Measurements from ENCODE around the gene SURF6.
A peak's percentile ranks its signal among the peaks of the same experiment; 100 is the strongest.
"Not testable (repeated sequence)": the region's sequence is repeated elsewhere in the genome, so short reads cannot be mapped to it uniquely, and the experiment has no call there.

The SURF6 gene

DNA sequence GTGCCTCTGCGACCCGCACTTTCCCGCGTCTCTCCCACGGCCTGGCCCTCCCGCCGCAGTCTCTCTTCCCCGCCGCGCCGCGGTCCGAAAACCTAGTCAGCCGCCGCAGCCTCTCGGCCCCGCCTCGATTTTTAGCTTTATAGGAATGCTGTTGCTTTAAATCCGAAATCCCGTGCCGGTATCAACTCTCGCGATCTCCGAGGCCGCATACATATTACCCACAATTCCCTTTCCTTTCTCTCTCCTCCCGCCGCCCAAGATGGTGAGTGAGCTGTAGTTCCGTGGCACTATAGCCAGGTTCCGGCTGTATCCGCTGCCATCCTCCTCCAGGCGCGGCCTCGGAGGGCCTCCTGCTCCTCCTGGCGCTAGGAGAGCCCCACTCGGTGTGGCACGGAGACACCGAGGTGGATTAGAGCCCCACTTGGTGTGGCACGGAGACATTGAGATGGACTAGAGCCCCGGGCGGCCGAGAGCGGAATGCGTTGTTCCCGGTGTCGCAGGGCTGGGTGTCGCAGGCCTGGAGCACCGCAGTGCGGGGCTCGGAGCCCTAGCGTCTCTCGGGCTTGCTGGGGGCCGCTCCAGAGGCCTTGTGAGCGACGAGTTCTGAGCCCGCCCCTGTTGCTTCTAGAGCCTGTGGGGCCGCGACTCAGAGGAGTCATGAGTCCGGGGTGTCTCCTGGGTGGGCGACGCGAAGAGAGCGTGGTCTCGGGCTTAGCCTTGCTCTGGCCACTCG, 12.2 kb upstream of the SURF6 start, which contains the start of the genes MED22 and RPL7A:
TSS of gene MED22 (minus strand) at position 147 of the 733 bp plus-strand sequence. CDS start 1,469 bp downstream, outside the sequence.
TSS of gene RPL7A (plus strand) at position 234 of the 733 bp plus-strand sequence. CDS start at position 260, 26 bp downstream.
- peak; percentile 85 for DNase-seq (ENCODE audit: low read depth)

DNA sequence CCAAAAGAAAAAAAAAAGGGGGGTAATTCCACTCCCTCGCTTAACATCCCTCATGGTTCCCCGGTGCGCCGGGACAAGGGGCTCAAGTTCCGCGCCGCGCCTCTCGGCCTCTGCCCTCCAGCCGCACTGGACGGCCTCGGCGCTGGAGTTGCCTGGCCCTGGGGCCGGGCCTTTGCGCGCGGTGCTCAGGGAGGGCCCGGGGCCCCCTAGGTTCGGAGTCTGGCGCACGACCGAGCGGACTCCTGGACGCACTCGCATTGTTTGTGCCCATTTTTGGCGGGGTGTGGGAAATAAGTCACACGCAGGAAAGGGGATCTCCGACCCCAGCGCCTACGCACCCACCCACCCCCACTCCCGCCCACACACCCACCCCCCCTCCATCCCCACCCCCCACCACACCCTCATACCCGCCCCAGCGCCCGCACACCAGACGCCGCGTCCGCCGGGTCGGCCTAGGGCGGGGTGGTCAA, 11.6 kb upstream of the SURF6 start:
- no peak for DNase-seq (ENCODE audit: low read depth)

DNA sequence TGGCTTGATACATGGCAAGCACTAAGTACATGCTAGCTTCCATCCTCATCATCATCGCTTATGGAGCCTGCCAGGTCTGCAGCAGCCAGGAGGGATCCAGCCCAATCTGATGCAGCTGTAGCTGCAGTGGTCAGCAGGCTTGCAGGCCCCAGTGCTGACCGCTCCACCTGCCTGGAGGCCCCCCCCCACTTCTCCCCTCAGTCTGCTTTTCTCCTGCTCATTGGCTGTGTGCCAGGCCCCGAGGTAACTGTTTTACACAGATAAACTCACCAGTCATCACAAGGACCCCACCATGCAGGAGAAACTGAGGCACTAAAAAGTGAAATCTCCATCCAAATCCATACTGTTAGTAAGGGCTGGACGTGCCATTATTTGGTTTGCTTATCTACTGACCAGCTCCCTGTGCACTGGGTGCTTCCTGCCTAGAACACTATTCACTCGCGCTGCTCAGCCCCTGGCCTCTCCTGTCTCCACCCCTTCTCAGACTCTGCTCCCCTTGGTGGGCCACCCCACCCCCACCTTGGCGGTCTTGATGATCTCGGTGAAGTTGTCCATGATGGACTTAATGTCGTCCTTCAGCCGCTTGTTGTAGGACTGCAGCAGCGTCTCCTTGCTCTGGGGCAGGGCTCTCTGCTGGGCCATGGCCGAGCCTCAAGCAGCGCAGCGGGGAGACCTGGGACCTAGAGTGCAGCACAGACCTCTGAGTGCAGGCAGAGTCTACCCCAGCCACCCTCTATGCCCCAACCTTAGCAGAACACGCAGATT, 10.2 kb upstream of the SURF6 start:
- DNase-seq (ENCODE audit: low read depth): no peak

DNA sequence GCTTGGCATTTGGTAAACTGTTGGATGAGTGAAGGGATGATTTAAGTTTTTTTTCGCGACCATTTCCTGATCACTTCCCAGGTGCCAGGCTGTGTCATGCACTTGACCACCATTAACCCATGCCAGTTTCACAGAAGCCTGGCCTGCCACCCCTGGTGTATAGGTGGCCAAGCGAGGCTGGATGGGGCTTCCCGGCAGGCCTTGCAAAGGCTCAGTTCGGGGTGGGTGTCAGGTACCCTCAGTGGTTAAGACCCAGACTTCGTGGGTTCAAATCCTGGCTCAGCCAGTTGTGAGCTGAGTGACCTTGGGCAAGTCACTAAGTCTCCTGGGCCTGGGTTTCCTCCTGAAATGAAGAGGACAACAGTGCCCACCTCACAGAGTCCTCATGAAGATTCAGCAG, 9.6 kb upstream of the SURF6 start:
- DNase-seq (ENCODE audit: low read depth): no peak

DNA sequence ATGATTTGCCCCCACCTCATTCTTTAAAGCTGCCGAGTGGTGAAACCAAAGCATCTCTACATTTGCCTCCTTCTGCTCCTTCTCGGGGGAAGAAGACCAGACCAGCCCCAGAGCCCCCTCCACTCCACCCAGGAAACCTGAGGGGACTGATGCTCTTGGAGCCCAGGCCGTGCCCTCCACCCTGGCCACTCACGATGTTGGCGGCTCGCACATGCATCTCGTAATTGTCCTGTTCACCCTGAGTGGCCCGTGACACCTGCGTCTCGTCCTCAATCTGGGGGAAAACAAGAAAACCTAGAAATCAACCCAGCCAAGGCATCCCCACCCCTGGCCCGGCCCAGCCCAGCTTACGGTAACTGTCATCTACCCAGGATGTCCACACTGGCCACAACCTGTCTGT, 9.0 kb upstream of the SURF6 start:
- DNase-seq (ENCODE audit: low read depth): no peak

DNA sequence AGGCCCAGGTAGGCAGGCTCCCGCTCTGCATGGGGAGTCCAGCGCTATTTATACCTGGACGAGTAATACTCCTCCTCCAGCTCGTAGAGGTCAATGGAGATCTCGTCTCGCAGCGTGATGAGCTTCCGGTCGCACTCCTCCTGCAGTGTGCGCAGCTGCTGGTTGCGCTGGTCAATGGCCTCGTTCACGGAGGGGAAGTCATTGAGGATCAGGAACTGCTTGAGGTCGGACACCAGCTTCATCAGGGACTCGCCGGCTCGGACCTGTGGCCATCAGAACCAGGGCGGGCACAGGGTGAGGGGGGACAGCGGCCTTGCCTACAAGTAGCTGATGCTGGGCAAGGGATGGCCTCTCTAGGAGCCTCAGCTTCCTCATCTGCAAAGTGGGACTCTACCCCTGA, 8.1 kb upstream of the SURF6 start:
- DNase-seq (ENCODE audit: low read depth): no peak

DNA sequence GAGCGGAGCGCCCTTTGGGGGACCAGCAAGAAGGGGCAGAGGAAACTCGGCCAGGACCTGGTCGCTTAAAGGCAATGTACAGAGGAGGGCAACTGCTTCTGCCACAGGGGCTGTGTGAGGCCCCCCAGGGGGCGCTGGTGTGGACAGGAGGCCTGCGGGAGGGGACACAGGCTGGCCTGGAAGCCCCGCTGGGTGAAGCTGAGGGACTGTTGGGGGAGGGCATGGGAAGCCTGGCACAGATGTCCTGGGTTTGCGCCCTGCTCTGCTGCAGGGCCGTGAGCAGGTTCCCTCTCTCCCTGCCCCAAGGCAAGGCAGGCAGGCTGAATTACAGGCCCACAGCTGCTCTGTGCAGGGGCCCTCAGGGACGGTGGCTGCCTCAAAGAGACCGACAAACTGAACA, 6.6 kb upstream of the SURF6 start:
- DNase-seq (ENCODE audit: low read depth): no peak

DNA sequence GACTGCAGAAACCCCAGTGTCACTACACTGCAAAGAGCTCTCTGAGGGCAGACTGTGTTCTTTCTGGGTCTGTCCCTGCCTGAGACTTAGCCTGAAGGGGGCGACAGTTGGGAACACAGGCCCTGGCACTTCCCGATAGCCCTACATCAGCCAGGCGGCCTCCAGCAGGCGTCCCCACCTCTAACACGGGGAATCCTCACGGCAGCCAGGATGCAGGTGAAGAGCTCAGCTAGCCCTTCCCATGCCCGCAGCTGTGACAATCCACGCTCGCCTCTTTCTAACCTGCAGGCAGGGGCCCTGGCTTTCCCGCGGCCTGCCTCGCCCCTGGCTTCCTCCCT, 6.0 kb upstream of the SURF6 start:
- no peak for DNase-seq (ENCODE audit: low read depth)

DNA sequence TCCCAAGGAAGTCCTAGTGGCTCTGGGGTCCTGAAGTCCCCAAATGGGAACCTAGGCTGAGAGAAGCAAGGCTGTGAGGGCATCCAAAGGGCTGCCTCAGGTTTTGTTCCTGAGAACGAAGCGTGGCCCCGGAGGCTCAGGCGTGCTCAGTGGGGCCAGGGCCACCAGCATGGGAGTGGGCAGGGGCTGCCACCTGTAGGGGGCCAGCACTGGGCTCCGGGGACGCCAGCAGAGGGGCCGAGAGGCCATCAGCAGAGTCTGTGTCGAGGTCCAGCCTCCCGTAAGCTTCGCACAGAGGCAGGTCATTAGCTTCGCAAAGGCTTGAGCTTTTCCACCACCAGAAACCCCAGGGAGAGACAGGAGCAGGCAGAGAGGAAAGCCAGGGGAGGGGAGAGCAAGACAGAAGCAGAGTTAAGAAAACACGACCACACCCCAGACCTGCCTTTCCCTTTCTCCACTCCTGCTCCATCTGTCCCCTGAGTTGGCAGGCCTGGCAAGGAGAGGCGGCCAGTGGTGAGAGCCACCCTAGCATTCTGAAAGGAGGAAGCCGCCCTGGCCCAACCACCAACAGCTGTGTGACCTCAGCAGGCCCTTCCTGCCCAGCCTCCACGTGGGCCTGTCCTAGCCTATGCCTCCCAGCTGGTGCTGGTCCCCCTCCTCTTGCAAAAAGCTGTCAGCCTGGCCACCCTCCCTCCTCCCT, 5.5 kb upstream of the SURF6 start:
- no peak for DNase-seq (ENCODE audit: low read depth)

DNA sequence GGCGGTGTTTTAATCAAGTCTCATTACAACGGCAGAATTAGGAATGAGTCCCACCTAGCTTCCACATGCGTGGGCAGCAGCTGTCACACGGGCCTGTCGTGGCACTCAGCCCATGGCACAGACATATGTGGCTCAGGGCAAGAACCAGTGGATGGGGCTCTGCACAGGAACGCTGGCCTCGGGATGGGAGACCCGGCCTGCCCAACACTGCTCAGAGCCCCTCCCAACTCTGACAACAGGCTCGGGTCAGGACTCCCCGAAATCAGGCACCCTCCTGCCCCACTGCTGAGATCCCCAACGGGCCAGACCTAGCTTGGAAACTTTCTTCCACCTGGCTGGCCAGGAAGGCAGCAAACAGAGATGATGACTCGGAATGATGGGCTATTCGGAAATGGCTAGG, 4.9 kb upstream of the SURF6 start:
- no peak for DNase-seq (ENCODE audit: low read depth)

DNA sequence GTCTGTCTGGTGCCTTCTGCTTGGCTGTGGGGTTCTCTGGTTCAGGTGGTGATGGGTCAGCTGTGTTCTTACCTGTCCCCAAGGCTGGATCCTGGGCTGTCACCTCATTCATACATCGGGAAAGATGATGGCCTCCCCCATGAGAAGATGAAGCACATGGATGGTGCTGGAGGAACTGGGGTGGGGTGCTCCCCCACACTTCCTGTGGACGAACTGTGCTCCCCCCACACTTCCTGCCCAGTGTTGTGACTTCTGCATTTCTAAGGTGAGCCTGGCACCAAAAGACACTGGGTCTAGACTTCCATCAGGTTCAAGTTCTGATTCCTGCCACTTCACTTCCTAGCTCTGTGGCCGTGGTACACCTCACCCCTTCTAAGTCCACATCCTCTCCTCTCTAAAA, 4.3 kb upstream of the SURF6 start:
- no peak for DNase-seq (ENCODE audit: low read depth)

DNA sequence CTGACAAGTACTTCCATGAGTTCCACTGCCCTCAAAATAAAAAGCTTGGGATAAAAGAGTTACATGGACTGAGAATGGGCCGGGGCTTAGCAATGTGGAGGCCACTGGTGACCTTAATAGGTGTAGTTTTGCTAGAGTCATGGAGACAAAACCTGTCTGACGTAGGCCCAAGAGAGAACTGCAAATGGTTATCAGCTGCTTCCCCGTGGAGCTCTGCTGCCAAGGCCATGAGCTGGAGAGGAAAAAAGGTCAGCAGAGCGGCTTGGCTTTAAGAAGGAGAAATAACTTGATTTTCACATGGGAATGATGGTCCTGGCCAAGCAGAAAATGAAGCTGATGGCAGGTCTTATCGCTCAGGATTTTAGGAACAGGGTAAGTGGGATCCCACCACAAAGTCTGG, 3.7 kb upstream of the SURF6 start:
- DNase-seq (ENCODE audit: low read depth): no peak

DNA sequence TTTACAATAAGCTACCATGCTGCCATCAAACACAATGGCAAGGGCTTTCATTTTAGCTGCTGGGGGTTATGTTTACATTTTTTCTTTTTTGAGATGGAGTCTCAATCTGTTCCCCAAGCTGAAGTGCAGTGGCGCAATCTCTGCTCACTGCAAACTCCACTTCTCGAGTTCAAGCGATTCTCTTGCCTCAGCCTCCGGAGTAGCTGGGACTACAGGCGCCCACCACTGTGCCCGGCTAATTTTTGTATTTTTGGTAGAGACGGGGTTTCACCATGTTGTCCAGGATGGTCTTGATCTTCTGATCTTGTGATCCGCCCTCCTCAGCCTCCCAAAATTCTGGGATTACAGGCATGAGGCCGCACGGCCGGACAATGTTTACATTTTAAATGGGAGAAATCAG, 1.1 kb downstream of the SURF6 start:
- DNase-seq (ENCODE audit: low read depth): not testable (repeated sequence)

DNA sequence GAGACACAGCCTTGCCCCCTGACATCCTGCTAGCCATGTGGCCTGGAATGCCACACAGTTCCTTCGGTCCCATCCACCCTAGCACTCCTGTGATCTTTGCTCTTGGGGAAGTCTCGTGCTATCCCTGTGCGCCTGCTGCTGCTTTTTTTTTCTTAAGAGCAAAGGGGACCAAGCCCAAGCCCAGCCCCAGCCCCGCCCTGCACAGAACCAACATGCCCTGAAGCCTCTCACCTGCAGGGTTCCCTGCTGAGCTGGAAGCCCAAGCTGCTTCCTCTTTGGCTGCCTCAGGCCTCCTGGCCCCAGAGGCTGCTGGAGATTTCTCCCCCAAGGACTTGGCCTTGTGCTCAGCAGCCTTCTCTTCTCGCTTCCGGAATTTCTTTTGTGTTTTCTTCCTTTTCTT, 1.8 kb downstream of the SURF6 start:
- DNase-seq (ENCODE audit: low read depth): no peak

DNA sequence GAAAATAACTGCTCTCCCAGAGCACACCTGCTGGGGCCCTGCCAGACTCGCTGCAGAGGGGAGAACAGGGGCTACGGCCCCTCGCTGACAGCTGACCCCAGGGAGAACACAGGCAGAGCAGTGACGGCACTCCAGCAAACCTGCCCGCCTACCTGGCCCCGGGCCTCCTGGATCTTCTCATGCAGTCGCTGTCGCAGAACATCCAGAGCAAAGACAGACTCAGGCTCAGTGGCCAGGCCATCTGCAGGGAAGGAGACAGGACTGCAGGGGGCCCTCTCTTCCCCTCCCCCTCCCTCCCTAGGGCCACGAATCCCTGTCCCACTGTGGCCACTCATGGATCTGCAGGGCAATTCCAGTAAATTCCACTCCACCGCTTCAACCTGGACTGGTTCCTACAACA, 2.4 kb downstream of the SURF6 start:
- DNase-seq (ENCODE audit: low read depth): no peak

DNA sequence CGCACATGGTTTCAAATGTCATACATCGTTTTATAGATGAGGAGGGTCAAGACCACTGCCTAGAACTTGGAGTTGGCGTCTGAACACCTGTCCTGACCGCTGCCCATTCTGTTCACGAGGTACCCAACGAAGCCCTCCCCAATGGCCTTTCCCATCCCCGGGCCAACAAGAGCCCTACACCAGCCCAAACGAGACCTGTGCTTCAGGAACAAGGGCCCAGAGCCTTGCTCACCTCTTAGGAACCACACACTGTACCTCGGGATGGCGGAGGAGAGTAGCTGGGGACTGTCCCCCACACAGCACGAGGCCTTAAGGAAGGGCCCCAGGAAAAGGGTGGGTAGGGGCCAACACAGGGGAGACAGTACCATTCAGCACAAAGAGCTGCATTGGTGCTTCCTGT, 3.0 kb downstream of the SURF6 start:
- DNase-seq (ENCODE audit: low read depth): no peak

DNA sequence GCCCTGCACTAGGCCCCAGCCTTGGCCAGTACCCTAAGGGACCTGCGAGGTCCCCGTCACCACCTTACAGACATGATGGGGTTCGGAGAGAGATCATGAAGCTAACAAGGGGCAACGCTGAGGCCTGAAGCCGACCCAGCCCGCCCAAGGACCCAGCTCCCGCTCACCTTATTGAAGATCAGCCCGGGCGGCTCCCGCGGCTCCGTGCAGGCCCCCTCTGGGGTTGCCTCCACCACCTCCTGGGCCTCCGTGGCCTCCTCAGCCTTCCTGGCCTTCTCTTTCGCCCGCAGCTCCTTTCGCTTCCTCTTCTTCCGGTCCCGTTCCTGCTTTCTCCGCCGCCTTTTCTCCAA, 3.6 kb downstream of the SURF6 start:
- DNase-seq (ENCODE audit: low read depth): no peak

DNA sequence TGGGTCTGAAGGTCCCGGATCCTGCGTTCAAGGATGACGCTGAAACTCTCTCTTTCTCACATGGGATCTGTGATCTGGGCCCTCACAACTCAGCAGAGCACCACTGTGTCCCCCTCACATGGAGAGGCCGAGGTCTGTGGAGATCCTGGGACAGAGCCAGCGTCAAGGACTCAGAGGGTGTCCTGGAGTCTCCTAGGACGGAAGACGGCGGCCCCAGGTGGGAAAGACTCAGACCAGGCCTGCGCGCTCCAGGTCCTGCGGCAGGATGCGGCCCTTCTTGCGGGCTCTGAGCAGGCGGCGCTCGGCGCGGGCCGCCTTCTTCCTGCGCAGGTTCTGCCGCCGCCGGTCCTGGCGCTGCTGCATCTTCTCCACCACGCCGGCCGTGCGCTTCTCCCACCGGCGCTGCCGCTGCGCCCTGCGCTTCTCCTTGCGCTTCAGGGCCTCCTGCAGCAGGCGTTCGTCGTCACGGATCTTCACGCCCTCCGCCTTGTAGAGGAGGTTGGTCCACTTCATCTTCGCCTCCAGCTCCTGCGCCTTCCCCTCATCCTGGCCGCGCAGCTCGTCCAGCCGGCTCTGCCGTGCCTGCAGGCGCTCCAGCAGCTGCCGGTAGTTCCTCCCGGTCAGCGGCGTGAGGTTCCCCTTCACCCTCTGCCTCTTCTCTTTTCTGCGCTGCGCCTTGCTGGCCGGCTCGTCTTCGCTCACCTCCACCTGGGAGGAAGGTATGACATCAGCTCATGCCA, 4.2 kb downstream of the SURF6 start:
- no peak for DNase-seq (ENCODE audit: low read depth)

DNA sequence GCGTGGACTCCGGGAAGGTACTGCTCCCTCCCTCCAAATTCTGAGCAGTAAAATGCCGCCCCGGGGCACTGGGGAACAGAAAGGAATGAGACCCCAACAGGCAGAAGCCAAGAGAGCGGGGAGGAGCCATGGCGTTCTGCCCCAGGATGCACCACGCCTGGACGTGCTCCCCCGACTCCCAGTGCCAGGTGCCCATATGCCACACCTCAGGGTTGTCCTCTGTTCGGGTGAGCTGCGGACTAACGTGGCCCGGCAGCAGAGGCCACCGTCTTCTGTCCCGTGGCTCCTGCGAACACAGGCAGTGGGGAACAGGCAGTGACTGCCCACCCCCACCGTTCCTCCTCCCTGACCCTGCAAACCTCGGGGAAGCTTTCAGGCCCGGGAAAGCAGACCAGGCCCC, 4.8 kb downstream of the SURF6 start:
- DNase-seq (ENCODE audit: low read depth): no peak

DNA sequence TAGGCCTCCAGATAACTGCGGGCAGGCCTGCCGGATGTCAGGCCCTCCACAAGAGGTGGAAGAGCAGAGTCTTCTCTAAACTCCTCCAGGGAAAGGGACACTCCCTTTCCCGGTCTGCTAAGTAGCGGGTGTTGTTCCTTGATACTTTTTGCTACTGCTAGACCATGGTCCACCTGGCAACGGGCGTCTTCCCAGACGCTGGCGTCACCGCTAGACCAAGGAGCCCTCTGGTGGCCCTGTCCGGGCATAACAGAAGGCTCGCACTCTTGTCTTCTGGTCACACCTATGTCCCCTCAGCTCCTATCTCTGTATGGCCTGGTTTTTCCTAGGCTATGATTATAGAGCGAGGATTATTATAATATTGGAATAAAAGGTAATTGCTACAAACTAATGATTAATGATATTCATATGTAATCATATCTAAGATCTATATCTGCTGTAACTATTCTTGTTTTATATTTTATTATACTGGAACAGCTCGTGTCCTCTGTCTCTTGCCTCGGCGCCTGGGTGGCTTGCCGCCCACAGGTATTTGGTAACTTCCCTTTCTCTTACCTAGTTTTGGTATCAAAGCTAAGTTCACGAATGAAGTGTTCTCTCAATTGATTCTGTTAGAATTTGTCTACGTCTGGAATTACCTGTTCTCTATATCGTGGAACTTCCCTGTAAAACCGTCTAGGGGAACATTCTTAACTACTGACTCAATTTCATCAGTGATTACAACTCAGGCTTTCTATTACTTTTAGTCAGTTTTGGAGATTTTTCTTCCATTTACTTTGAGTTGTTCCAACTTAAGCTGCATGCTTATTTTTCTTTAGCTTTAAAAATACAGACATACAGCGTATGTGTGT, 6.5 kb downstream of the SURF6 start:
- not testable (repeated sequence) for DNase-seq (ENCODE audit: low read depth)

DNA sequence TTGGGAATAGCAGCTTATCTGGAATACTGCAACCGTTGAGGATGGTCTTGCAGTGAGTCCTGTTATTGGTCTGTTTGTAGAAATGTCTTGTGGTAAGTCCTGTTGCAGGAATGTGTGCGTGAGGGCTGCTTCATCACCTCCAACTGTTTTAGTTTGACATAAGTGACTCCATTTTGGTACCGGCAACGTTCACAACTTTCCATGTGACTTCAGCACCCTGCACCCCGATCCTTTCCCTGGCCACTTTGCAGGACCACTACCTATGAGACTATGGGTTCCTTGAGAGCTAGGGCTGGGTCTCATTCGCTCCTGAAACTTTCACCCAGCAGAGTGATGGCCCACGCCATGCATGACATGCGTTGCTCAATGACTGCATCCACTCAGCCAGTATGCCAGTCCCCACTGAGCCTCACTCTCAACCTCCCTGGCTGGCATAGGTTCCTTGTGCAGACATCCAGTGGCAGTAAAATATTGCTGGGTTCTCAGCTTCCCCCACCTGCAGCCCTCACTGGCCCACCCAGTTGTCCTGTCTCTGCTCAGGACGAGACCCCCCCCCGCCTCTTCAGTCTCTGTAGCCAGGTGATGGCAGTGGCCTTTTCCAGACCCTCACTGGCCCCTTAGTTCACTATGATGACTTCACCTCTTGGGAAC, 8.0 kb downstream of the SURF6 start:
- no peak for DNase-seq (ENCODE audit: low read depth)
